GM21717 (cell line): ENCODE measurements around the gene CAPZA1.

Experiments
- ATAC-seq: cut with Tn5 transposase; IDR thresholded peaks from one replicate; pipeline ENCODE4 v1.9.1; 2021; ENCODE audit warnings: mild to moderate bottlenecking, moderate library complexity; ENCODE audit not compliant: unreplicated experiment

CAPZA1 gene

GRCh38 chr1:112700290-112701226, 80.9 kb downstream of the CAPZA1 start:
- ATAC-seq = peak; percentile 36

GRCh38 chr1:112701227-112702066, 81.8 kb downstream of the CAPZA1 start:
- ATAC-seq = no peak

- ATAC-seq = no peak
Observed at GRCh38 chr1:112702067-112702395, 82.4 kb downstream of the CAPZA1 start.

- ATAC-seq = no peak
Observed at GRCh38 chr1:112702420-112703261, 83.0 kb downstream of the CAPZA1 start.

- no peak for ATAC-seq
Observed at GRCh38 chr1:112703706-112704105, 84.1 kb downstream of the CAPZA1 start.

GRCh38 chr1:112704391-112704933, 84.8 kb downstream of the CAPZA1 start:
- ATAC-seq = no peak

GRCh38 chr1:112704934-112705627, 85.4 kb downstream of the CAPZA1 start:
- ATAC-seq = peak; percentile 52

GRCh38 chr1:112706505-112707220, 87.0 kb downstream of the CAPZA1 start, which contains the start of gene RHOC:
Gene RHOC (minus strand): TSS chr1:112707127. CDS start chr1:112703799, 3,328 bp downstream.
- peak; percentile 49 for ATAC-seq

GRCh38 chr1:112707221-112708001, 87.8 kb downstream of the CAPZA1 start:
- peak; percentile 55 for ATAC-seq

GRCh38 chr1:112708002-112708448, 88.4 kb downstream of the CAPZA1 start:
- ATAC-seq = no peak

GRCh38 chr1:112708489-112708888, 88.9 kb downstream of the CAPZA1 start:
- no peak for ATAC-seq

- no peak for ATAC-seq
Observed at GRCh38 chr1:112710159-112710558, 90.5 kb downstream of the CAPZA1 start.

GRCh38 chr1:112710586-112710985, 91.0 kb downstream of the CAPZA1 start:
- no peak for ATAC-seq

GRCh38 chr1:112711041-112711440, 91.4 kb downstream of the CAPZA1 start:
- no peak for ATAC-seq

GRCh38 chr1:112711670-112712069, 92.0 kb downstream of the CAPZA1 start:
- no peak for ATAC-seq

GRCh38 chr1:112712191-112712590, 92.6 kb downstream of the CAPZA1 start:
- no peak for ATAC-seq

- no peak for ATAC-seq
Observed at GRCh38 chr1:112712701-112713128, 93.1 kb downstream of the CAPZA1 start.
